ENCODE measurements around the gene PTPRJ.

The PTPRJ gene

GRCh38 chr11:48096588-48097525, 116.5 kb downstream of the PTPRJ start:
- no peak for DNase-seq

- no peak for DNase-seq
Observed at GRCh38 chr11:48098024-48098423, 117.7 kb downstream of the PTPRJ start.

GRCh38 chr11:48099916-48100446, 119.6 kb downstream of the PTPRJ start:
- no peak for DNase-seq

- peak; percentile 28 for DNase-seq
Observed at GRCh38 chr11:48101044-48101733, 120.8 kb downstream of the PTPRJ start.

GRCh38 chr11:48101958-48102357, 121.6 kb downstream of the PTPRJ start:
- peak; percentile 38 for DNase-seq

- peak; percentile 35 for DNase-seq
Observed at GRCh38 chr11:48103621-48104567, 123.5 kb downstream of the PTPRJ start.

- DNase-seq, result peak; percentile 36
Observed at GRCh38 chr11:48104568-48104924, 124.2 kb downstream of the PTPRJ start.

GRCh38 chr11:48105096-48105990, 125.0 kb downstream of the PTPRJ start:
- DNase-seq, result peak; percentile 29

- DNase-seq, result no peak
Observed at GRCh38 chr11:48106166-48106565, 125.8 kb downstream of the PTPRJ start.

GRCh38 chr11:48107188-48107704, 126.9 kb downstream of the PTPRJ start:
- peak; percentile 28 for DNase-seq

GRCh38 chr11:48108231-48109045, 128.1 kb downstream of the PTPRJ start:
- DNase-seq, result no peak

GRCh38 chr11:48109046-48109666, 128.8 kb downstream of the PTPRJ start:
- no peak for DNase-seq

GRCh38 chr11:48110509-48110766, 130.1 kb downstream of the PTPRJ start:
- DNase-seq, result no peak

- no peak for DNase-seq
Observed at GRCh38 chr11:48111891-48112290, 131.5 kb downstream of the PTPRJ start.

- no peak for DNase-seq
Observed at GRCh38 chr11:48114740-48115139, 134.4 kb downstream of the PTPRJ start.

GRCh38 chr11:48116437-48117228, 136.3 kb downstream of the PTPRJ start:
- no peak for DNase-seq

GRCh38 chr11:48122246-48122645, 141.9 kb downstream of the PTPRJ start:
- DNase-seq, result no peak

- DNase-seq, result no peak
Observed at GRCh38 chr11:48122656-48123055, 142.3 kb downstream of the PTPRJ start.

- DNase-seq, result no peak
Observed at GRCh38 chr11:48123254-48123875, 143.0 kb downstream of the PTPRJ start.
